Glutamatergic neuron (in vitro differentiated cells): ENCODE data around the gene FOS. TPM values are rescaled to one million over a fixed set of nuclear protein-coding genes. Genes with fewer than 3 reads are reported as not detected.

Source experiments
- DNase-seq: peaks from one replicate; pipeline ENCODE4 v3.0.0; 2022
- H3K27ac Mint-ChIP-seq: one replicate; pipeline ENCODE4 v1.8.0; 2020; ENCODE audit warnings: mild to moderate bottlenecking, mixed read lengths, inconsistent platforms; ENCODE audit not compliant: unreplicated experiment
- H3K27me3 Mint-ChIP-seq: one replicate; pipeline ENCODE4 v1.8.0; 2020; ENCODE audit warnings: mild to moderate bottlenecking, moderate library complexity, mixed read lengths, inconsistent platforms; ENCODE audit not compliant: unreplicated experiment
- H3K36me3 Mint-ChIP-seq: one replicate; pipeline ENCODE4 v1.8.0; 2020; ENCODE audit warnings: mild to moderate bottlenecking, mixed read lengths, inconsistent platforms; ENCODE audit not compliant: unreplicated experiment
- H3K4me1 Mint-ChIP-seq: one replicate; pipeline ENCODE4 v1.8.0; 2020; ENCODE audit warnings: mild to moderate bottlenecking, low read depth, mixed read lengths, inconsistent platforms; ENCODE audit not compliant: unreplicated experiment
- H3K4me3 Mint-ChIP-seq: one replicate; pipeline ENCODE4 v1.8.0; 2020; ENCODE audit warnings: mild to moderate bottlenecking, mixed read lengths, inconsistent platforms; ENCODE audit not compliant: unreplicated experiment
- H3K9me3 Mint-ChIP-seq: one replicate; pipeline ENCODE4 v1.8.0; 2020; ENCODE audit warnings: mild to moderate bottlenecking, moderate library complexity, mixed read lengths, inconsistent platforms; ENCODE audit not compliant: unreplicated experiment
- CTCF ChIP-seq: fragments of 200-600 bp; sonication (generic); IDR thresholded peaks from one replicate; pipeline ENCODE4 v1.5.0; 2021; ENCODE audit not compliant: partially characterized antibody, unreplicated experiment
- total RNA-seq: library from RNA; stranded (reverse); fragmentation: NEBNext Ultra II Directional; extraction: Animal tissue kit (Norgen Biotek cat#: 25700); gene quantifications from one replicate; pipeline ENCODE4 v1.2.1, GENCODE V29; 2021; ENCODE audit not compliant: unreplicated experiment

FOS gene
- total RNA-seq, 1 donor from 2014 or later: 2.9 TPM

DNA sequence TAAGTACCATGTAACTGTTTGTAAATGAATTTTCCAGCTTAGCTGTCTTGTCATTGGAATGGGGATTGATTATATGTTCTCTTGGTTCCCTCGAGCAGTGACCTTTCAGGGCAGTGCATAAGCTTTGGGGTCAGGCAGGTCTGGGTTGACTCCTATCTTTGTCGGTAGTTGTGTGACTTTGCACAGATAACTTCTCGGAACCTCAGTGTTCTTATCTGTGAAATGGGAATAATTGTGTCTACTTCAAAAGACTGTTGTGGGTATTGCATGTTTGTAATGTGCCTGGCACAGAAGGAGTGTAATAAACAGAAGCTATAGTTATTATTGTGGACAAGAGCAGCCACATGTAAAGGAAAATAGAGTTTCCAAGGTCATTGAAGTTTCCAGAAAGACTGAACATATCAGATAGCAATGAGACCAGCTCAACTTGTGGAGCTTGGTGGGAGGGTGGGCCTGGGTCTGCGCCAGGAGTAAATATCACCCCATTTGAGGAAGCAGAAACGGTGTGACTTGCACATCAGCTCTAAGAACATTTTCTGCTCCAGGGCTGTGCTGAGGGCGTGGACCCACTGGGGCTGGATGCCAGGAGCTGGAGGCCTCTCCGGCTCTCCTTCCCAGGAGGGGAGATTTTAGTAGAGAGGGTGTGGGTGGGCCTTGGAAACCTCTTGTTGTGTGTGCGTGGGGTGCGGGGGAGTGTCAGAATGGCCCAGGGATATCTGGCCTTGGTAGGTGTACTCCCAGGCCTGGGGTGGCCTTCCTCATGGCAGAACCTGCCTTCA lies 19.7 kb downstream of the FOS start:
- no peak for TF ChIP-seq CTCF
- H3K4me3 Mint-ChIP-seq: no peak overlapping the region
- DNase-seq: no peak
- H3K36me3 Mint-ChIP-seq: no peaks in the 10 kb centered on the region
- peaks cover 3% of the 10 kb centered on the region for H3K4me1 Mint-ChIP-seq
- peaks cover 3% of the 10 kb centered on the region for H3K9me3 Mint-ChIP-seq
- H3K27ac Mint-ChIP-seq: no peak overlapping the region
- H3K27me3 Mint-ChIP-seq: no peaks in the 10 kb centered on the region

DNA sequence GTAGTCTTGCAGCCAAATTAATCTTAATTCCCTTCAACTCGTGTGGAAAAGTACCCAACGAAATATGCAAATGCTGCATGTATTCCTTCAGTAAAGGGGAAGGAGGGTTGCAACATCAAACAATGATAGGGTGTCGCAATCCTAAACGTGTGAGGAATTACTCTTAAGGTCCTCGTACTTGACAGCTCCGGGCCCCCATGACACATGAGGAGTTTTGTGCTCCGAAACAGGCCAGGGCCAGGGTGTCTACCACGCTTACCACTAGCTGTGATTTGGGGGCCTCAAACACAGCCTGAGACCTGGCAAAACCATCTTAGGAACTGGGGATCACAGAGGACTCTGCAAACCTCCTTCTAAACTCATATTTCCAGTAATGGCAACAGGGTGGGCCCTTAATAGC lies 20.4 kb downstream of the FOS start:
- peaks cover 3% of the 10 kb centered on the region for H3K4me1 Mint-ChIP-seq
- H3K27me3 Mint-ChIP-seq: peaks cover 2% of the 10 kb centered on the region
- H3K27ac Mint-ChIP-seq: no peak overlapping the region
- peaks cover 2% of the 10 kb centered on the region for H3K9me3 Mint-ChIP-seq
- DNase-seq: no peak
- H3K4me3 Mint-ChIP-seq: no peak overlapping the region
- no peaks in the 10 kb centered on the region for H3K36me3 Mint-ChIP-seq
- no peak for TF ChIP-seq CTCF

DNA sequence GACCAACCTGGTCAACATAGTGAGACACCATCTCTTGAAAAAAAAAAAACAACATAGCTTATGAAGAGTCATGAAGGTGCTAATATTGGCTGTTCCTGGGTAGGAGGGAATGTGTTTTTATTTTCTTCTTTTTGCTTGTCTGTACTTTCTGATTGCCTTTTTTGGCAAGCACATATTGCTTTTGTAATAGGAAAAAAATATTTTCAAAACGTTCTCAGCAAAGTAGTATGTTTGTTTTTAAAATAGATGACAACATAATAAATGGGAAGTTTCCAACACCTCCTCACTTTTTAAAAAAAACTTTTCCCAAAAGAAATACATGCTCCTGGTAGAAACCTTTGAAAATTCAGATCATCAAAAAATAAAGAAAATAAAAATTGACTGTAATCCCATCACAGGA lies 20.9 kb downstream of the FOS start:
- Mint-ChIP-seq H3K27me3 (peaks cover 2% of the 10 kb centered on the region), H3K9me3 (peaks cover 2% of the 10 kb centered on the region), H3K36me3 (no peaks in the 10 kb centered on the region), H3K4me3 (no peak overlapping the region), H3K4me1 (peaks cover 3% of the 10 kb centered on the region), H3K27ac (no peak overlapping the region)
- DNase-seq: no peak
- TF ChIP-seq CTCF: no peak

DNA sequence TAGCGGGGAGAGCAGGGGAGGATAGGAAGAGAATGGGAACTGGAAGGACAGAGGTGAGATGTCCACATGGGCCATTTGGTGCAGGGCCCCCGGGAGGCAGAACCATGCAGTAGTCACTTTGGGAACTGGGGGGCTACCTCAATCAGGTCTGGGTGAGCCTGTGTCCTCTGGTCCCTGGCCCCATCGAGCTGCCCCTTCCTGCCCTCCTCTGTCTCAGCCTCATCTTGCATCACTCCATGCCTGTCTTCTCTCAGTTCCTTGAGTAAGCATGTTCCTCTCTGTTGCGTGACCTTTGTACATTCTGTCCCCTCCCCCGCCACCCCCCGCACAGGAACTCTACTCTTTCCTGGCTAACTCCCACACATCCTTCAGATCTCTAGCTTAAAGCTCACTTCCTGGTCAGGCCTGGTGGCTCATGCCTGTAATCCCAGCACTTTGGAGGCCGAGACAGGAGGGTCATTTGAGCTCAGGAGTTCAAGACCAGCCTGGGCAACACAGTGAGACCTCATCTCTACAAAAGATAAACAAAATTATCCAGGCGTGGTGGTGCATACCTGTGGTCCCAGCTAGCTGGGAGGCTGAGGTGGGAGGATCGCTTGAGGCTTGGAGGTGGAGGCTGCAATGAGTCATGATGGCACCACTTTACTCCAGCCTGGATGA lies 23.2 kb downstream of the FOS start:
- no peak for DNase-seq

More for the DNA sequence above, 23.2 kb downstream of the FOS start:
- H3K9me3 Mint-ChIP-seq: peaks cover 2% of the 10 kb centered on the region
- H3K4me3 Mint-ChIP-seq: no peak overlapping the region
- no peak for TF ChIP-seq CTCF
- peaks cover 2% of the 10 kb centered on the region for H3K27me3 Mint-ChIP-seq
- no peak overlapping the region for H3K27ac Mint-ChIP-seq
- no peaks in the 10 kb centered on the region for H3K36me3 Mint-ChIP-seq
- no peaks in the 10 kb centered on the region for H3K4me1 Mint-ChIP-seq
